ENCODE measurements around the gene DDX27.

DDX27 gene

DNA sequence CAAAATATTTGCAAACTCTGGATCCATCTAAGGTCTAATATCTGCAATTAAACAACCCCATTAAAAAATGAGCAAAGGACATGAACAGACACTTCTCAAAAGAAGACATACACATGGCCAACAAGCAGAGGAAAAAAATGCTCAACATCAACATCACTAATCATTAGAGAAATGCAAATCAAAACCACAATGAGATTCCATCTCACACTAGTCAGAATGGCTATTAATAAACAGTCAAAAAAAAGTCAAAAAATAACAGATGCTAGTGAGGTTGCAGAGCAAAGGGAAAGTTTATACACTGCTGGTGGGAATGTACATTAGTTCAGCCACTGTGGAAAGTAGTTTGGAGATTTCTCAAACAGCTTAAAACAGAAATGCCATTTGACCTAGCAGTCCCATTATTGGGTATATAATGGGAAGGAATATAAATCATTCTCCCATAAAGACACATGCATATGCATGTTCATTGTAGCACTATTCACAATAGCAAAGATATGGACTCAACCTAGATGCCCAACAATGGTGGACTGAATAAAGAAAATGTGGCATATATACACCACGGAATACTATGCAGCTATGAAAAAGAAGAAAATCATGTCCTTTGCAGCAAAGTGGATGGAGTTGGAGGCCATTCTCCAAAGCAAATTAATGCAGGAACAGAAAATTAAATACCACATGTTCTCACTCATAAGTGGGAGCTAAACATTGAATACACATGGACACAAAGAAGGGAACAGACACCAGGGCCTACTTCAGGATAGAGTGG is 49.6 kb downstream of the DDX27 start:
- no peak for TF ChIP-seq POLR2AphosphoS5 (IDR thresholded peaks at IDR 0.05; ENCODE audit: low read depth, low read length)
- TF ChIP-seq FOXP2 (optimal IDR thresholded peaks at IDR 0.05; ENCODE audit: borderline replicate concordance, extremely low read depth, extremely low read length, insufficient read depth): no peak

DNA sequence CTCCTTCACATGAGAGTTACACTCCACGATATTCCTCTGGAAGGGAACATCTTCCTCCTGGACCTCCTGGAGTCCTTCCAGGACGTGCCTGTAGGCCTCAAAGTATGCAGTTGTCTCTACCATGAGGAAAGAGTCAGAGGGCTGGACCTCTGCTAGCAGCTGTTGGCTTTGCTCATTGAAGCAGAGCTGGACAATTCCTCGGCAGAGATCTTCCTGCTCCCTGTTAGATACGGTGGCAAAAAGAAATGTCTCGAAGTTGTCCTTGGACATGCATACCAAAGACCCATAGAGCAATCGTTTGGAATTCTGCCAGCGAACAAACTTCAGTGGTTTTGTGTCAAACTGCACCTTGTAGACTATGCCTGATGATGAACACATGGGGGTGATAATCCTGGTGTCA is 51.0 kb downstream of the DDX27 start:
- TF ChIP-seq POLR2AphosphoS5 (IDR thresholded peaks at IDR 0.05; ENCODE audit: low read depth, low read length) (no peak), FOXP2 (optimal IDR thresholded peaks at IDR 0.05; ENCODE audit: borderline replicate concordance, extremely low read depth, extremely low read length, insufficient read depth) (no peak), TAF1 (IDR thresholded peaks at IDR 0.05; ENCODE audit: borderline replicate concordance, insufficient read depth, low read length) (no peak), SIN3A (IDR thresholded peaks at IDR 0.05; ENCODE audit: borderline replicate concordance, insufficient read depth, low read length) (no peak)
- TF ChIP-seq, protein P1, sequence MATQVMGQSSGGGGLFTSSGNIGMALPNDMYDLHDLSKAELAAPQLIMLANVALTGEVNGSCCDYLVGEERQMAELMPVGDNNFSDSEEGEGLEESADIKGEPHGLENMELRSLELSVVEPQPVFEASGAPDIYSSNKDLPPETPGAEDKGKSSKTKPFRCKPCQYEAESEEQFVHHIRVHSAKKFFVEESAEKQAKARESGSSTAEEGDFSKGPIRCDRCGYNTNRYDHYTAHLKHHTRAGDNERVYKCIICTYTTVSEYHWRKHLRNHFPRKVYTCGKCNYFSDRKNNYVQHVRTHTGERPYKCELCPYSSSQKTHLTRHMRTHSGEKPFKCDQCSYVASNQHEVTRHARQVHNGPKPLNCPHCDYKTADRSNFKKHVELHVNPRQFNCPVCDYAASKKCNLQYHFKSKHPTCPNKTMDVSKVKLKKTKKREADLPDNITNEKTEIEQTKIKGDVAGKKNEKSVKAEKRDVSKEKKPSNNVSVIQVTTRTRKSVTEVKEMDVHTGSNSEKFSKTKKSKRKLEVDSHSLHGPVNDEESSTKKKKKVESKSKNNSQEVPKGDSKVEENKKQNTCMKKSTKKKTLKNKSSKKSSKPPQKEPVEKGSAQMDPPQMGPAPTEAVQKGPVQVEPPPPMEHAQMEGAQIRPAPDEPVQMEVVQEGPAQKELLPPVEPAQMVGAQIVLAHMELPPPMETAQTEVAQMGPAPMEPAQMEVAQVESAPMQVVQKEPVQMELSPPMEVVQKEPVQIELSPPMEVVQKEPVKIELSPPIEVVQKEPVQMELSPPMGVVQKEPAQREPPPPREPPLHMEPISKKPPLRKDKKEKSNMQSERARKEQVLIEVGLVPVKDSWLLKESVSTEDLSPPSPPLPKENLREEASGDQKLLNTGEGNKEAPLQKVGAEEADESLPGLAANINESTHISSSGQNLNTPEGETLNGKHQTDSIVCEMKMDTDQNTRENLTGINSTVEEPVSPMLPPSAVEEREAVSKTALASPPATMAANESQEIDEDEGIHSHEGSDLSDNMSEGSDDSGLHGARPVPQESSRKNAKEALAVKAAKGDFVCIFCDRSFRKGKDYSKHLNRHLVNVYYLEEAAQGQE (IDR thresholded peaks at IDR 0.05; ENCODE audit: insufficient read depth in 1 of 2, low read depth in 2 of 2, low read length in 2 of 2): no peak

DNA sequence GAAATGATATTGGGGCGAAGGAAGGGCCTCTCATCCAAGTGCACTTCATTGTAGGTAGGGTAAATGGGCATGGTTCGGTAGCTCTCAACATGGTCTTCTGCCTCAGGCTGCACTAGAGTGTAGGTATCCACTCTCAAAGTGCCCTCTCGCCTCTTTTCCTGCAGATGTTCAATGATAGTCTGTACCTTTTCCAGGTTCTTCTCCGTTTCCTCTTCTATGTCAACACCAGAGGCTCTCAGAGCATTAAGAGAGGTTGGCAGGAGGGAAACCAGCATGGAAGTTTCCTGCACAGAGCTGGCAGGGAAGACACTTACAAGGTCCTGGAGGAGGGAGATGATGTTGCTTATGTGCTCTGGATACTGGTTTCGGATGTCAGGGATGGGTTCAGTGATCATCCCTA is 51.5 kb downstream of the DDX27 start:
- TF ChIP-seq, protein P1 (IDR thresholded peaks at IDR 0.05; ENCODE audit: insufficient read depth in 1 of 2, low read depth in 2 of 2, low read length in 2 of 2): no peak
- TF ChIP-seq FOXP2 (optimal IDR thresholded peaks at IDR 0.05; ENCODE audit: borderline replicate concordance, extremely low read depth, extremely low read length, insufficient read depth) (no peak), TAF1 (IDR thresholded peaks at IDR 0.05; ENCODE audit: borderline replicate concordance, insufficient read depth, low read length) (no peak), POLR2AphosphoS5 (IDR thresholded peaks at IDR 0.05; ENCODE audit: low read depth, low read length) (no peak), SIN3A (IDR thresholded peaks at IDR 0.05; ENCODE audit: borderline replicate concordance, insufficient read depth, low read length) (no peak)

DNA sequence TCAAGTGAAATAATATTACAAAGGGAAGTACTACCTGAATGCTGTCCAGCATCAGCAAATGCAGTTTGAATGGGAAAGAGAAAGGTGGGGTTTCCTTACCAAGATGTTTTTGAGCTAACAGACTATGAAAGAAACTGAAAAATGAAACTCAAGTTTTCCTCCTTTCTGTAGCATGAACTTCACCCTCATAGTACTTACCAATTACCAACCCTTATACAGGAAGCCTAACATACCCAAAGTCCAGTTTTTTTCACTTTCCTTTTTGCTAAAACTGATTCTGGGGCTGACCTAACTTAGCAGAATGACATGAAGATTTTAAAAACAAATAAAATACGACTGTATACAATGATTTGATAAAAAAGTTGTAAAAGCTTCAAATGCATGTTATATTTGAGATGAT is 53.4 kb downstream of the DDX27 start:
- TF ChIP-seq, protein P1 (IDR thresholded peaks at IDR 0.05; ENCODE audit: insufficient read depth in 1 of 2, low read depth in 2 of 2, low read length in 2 of 2): no peak
- TF ChIP-seq FOXP2 (optimal IDR thresholded peaks at IDR 0.05; ENCODE audit: borderline replicate concordance, extremely low read depth, extremely low read length, insufficient read depth) (no peak), TAF1 (IDR thresholded peaks at IDR 0.05; ENCODE audit: borderline replicate concordance, insufficient read depth, low read length) (no peak), SIN3A (IDR thresholded peaks at IDR 0.05; ENCODE audit: borderline replicate concordance, insufficient read depth, low read length) (no peak), POLR2AphosphoS5 (IDR thresholded peaks at IDR 0.05; ENCODE audit: low read depth, low read length) (no peak)

DNA sequence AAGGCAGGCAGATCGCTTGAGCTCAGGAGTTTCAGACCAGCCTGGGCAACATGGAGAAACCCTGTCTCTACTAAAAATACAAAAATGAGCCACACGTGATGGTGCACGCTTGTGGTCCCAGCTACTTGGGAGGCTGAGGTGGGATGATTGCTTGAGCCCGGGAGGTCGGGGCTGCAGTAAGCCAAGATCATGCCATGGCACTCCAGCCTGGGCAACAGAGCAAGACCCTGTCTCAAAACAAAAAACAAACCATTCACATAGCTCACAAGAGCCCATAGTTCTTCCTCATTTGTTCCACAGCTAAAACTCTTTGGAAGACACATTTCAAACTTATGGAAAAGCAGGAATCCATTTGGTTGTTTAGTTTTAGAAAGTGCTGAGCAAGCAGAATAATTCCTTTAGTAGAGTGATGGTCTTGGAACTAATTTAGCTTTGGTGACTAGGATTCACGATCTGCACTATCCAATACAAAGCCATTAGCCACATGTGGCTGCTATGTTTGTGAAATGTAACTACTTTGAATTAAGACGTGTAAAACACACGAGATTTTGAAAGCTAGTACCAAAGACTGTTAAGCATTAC is 54.6 kb downstream of the DDX27 start:
- TF ChIP-seq POLR2AphosphoS5 (IDR thresholded peaks at IDR 0.05; ENCODE audit: low read depth, low read length): no peak
- no peak for TF ChIP-seq SIN3A (IDR thresholded peaks at IDR 0.05; ENCODE audit: borderline replicate concordance, insufficient read depth, low read length)
- TF ChIP-seq, protein P1 (IDR thresholded peaks at IDR 0.05; ENCODE audit: insufficient read depth in 1 of 2, low read depth in 2 of 2, low read length in 2 of 2): no peak
- TF ChIP-seq FOXP2 (optimal IDR thresholded peaks at IDR 0.05; ENCODE audit: borderline replicate concordance, extremely low read depth, extremely low read length, insufficient read depth): no peak
- no peak for TF ChIP-seq TAF1 (IDR thresholded peaks at IDR 0.05; ENCODE audit: borderline replicate concordance, insufficient read depth, low read length)

All from PFSK-1 (cell line).